ENCODE data around the gene ALOX15.

GRCh38 chr17:4690745-4691144, 49.3 kb upstream of the ALOX15 start:
- TF ChIP-seq CTCF (IDR thresholded peaks at IDR 0.05) (no peak), REST (IDR thresholded peaks at IDR 0.05; ENCODE audit: insufficient read depth in 1 of 2, low read depth in 2 of 2, low read length in 1 of 2) (no peak), SIN3A (IDR thresholded peaks at IDR 0.05; ENCODE audit: borderline replicate concordance, insufficient read depth, low read depth, low read length) (no peak), TCF7L2 (IDR thresholded peaks at IDR 0.05; ENCODE audit: low read depth, low read length) (no peak)

Data from Panc1 (cell line).